WTC11 (cell line): ENCODE results near the gene ITPR1. TPM values are rescaled to one million over a fixed set of nuclear protein-coding genes. Genes with fewer than 3 reads are reported as not detected.

Source experiments
- ATAC-seq: fragments of 200-7000 bp; cut with Tn5 transposase; 2 replicates; pipeline ENCODE4 v1.10.0; 2021; ENCODE audit warnings: mild to moderate bottlenecking, moderate library complexity
- CTCF ChIA-PET: fragments of 300-600 bp; sonication (Branson Sonifier 250); formaldehyde crosslinking; loops from one replicate; lab custom pipeline; 2021; ENCODE audit warnings: antibody characterized with exemption; lab: Charles Lee
- POLR2A ChIA-PET: fragments of 350-600 bp; sonication (Branson Sonifier 250); formaldehyde crosslinking; loops from one replicate; lab custom pipeline; 2021; ENCODE audit warnings: antibody characterized with exemption; lab: Charles Lee
- DNase-seq: peaks from one replicate; pipeline ENCODE4 v3.0.0; 2021; ENCODE audit warnings: low spot score
- H3K27ac Mint-ChIP-seq: 2 replicates; pipeline ENCODE4 v1.8.0; 2021; ENCODE audit warnings: mixed read lengths
- H3K27me3 Mint-ChIP-seq: 2 replicates; pipeline ENCODE4 v1.8.0; 2021; ENCODE audit warnings: low read depth, mild to moderate bottlenecking, moderate library complexity, mixed read lengths
- H3K36me3 Mint-ChIP-seq: 2 replicates; pipeline ENCODE4 v1.8.0; 2021; ENCODE audit warnings: mixed read lengths
- H3K4me1 Mint-ChIP-seq: 2 replicates; pipeline ENCODE4 v1.8.0; 2022; ENCODE audit warnings: mixed read lengths
- H3K4me3 Mint-ChIP-seq: 2 replicates; pipeline ENCODE4 v1.8.0; 2021; ENCODE audit warnings: mild to moderate bottlenecking, moderate library complexity, mixed read lengths
- H3K9me3 Mint-ChIP-seq: 2 replicates; pipeline ENCODE4 v1.8.0; 2021; ENCODE audit warnings: mixed read lengths
- ATF1 ChIP-seq: sonication (generic); formaldehyde crosslinking; IDR thresholded peaks from 2 replicates; pipeline ENCODE4 v1.8.1; 2023; ENCODE audit warnings: mild to moderate bottlenecking, moderate library complexity, missing genetic modification reagents
- ELF4 ChIP-seq: sonication (generic); formaldehyde crosslinking; IDR thresholded peaks from 2 replicates; pipeline ENCODE4 v1.8.1; 2022; ENCODE audit warnings: low read depth, mild to moderate bottlenecking, moderate library complexity, missing genetic modification reagents
- EMX1 ChIP-seq: fragments of 250-450 bp; sonication (Bioruptor Pico); IDR thresholded peaks from 2 replicates; pipeline ENCODE4 v1.8.0; 2021; ENCODE audit warnings: mild to moderate bottlenecking
- FOXJ3 ChIP-seq: sonication (generic); formaldehyde crosslinking; IDR thresholded peaks from 2 replicates; pipeline ENCODE4 v1.9.0; 2021; ENCODE audit warnings: missing genetic modification reagents, mild to moderate bottlenecking, borderline replicate concordance
- IRF2 ChIP-seq: sonication (generic); formaldehyde crosslinking; IDR thresholded peaks from 2 replicates; pipeline ENCODE4 v1.8.0; 2022; ENCODE audit warnings: low read depth, missing genetic modification reagents, borderline replicate concordance
- KAT7 ChIP-seq: sonication (generic); formaldehyde crosslinking; IDR thresholded peaks from 2 replicates; pipeline ENCODE4 v1.8.1; 2023; ENCODE audit warnings: missing genetic modification reagents, mild to moderate bottlenecking, borderline replicate concordance
- MXD4 ChIP-seq: fragments of 250-450 bp; sonication (Bioruptor Pico); IDR thresholded peaks from 2 replicates; pipeline ENCODE4 v1.8.0; 2021; ENCODE audit warnings: mild to moderate bottlenecking, moderate library complexity, borderline replicate concordance
- NFATC4 ChIP-seq: fragments of 250-450 bp; sonication (Bioruptor Pico); IDR thresholded peaks from 2 replicates; pipeline ENCODE4 v1.9.0; 2021; ENCODE audit warnings: mild to moderate bottlenecking
- RELA ChIP-seq: sonication (generic); formaldehyde crosslinking; IDR thresholded peaks from 2 replicates; pipeline ENCODE4 v1.8.1; 2022; ENCODE audit warnings: missing genetic modification reagents, mild to moderate bottlenecking, borderline replicate concordance
- SP1 ChIP-seq: sonication (generic); formaldehyde crosslinking; conservative IDR thresholded peaks from 2 replicates; pipeline ENCODE4 v1.8.1; 2022; ENCODE audit warnings: missing genetic modification reagents
- TCF7 ChIP-seq: sonication (generic); formaldehyde crosslinking; IDR thresholded peaks from 2 replicates; pipeline ENCODE4 v1.8.0; 2022; ENCODE audit warnings: mild to moderate bottlenecking, low read depth, missing genetic modification reagents, moderate library complexity
- ZNF423 ChIP-seq: fragments of 250-450 bp; sonication (Bioruptor Pico); IDR thresholded peaks from 2 replicates; pipeline ENCODE4 v2.1.2; 2022; ENCODE audit warnings: mild to moderate bottlenecking, moderate library complexity
- ZNF671 ChIP-seq: fragments of 250-450 bp; sonication (Bioruptor Pico); IDR thresholded peaks from 2 replicates; pipeline ENCODE4 v1.8.0; 2021; ENCODE audit warnings: mild to moderate bottlenecking
- total RNA-seq: library from RNA; stranded (reverse); gene quantifications from 3 replicates; pipeline ENCODE4 v1.2.3, GENCODE V29; 2021
- TF ChIP-seq, protein P1 (sequence below): sonication (generic); formaldehyde crosslinking; IDR thresholded peaks from 2 replicates; pipeline ENCODE4 v1.8.0; 2023; ENCODE audit warnings: missing genetic modification reagents, mild to moderate bottlenecking, borderline replicate concordance
- TF ChIP-seq, protein P2 (sequence below): sonication (generic); formaldehyde crosslinking; IDR thresholded peaks from 2 replicates; pipeline ENCODE4 v1.8.1; 2022; ENCODE audit warnings: mild to moderate bottlenecking, missing genetic modification reagents, moderate library complexity, borderline replicate concordance
- TF ChIP-seq, protein P3 (sequence below): sonication (generic); formaldehyde crosslinking; IDR thresholded peaks from 2 replicates; pipeline ENCODE4 v1.8.0; 2022; ENCODE audit warnings: mild to moderate bottlenecking, missing genetic modification reagents
- TF ChIP-seq, protein P4 (sequence below): sonication (generic); formaldehyde crosslinking; IDR thresholded peaks from 2 replicates; pipeline ENCODE4 v1.8.1; 2023; ENCODE audit warnings: mild to moderate bottlenecking, missing genetic modification reagents, moderate library complexity
- TF ChIP-seq, protein P5 (sequence below): sonication (generic); formaldehyde crosslinking; conservative IDR thresholded peaks from 2 replicates; pipeline ENCODE4 v1.8.1; 2022; ENCODE audit warnings: mild to moderate bottlenecking, missing genetic modification reagents

Gene ITPR1
- total RNA-seq, 1 experiment from 2014 or later = 11.8 TPM

DNA sequence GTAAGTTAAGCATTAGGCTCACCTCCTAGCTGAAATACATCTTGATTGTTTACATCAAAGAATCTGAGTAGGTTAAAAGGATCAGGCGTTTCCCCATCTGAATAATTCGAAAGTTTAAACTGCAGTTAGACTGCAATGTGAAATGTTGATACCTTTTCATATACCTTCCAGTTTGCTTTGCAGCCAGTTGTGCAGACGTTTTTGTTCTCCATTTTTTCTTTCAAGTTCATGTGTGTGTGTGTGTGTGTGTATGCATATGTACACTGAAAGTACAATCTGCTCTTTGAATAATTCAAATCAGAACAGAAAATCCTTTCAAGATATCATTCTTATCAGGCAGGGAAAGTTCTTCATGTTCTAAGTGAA is 2.9 kb downstream of the ITPR1 start (continued):
- TF ChIP-seq, protein P1, sequence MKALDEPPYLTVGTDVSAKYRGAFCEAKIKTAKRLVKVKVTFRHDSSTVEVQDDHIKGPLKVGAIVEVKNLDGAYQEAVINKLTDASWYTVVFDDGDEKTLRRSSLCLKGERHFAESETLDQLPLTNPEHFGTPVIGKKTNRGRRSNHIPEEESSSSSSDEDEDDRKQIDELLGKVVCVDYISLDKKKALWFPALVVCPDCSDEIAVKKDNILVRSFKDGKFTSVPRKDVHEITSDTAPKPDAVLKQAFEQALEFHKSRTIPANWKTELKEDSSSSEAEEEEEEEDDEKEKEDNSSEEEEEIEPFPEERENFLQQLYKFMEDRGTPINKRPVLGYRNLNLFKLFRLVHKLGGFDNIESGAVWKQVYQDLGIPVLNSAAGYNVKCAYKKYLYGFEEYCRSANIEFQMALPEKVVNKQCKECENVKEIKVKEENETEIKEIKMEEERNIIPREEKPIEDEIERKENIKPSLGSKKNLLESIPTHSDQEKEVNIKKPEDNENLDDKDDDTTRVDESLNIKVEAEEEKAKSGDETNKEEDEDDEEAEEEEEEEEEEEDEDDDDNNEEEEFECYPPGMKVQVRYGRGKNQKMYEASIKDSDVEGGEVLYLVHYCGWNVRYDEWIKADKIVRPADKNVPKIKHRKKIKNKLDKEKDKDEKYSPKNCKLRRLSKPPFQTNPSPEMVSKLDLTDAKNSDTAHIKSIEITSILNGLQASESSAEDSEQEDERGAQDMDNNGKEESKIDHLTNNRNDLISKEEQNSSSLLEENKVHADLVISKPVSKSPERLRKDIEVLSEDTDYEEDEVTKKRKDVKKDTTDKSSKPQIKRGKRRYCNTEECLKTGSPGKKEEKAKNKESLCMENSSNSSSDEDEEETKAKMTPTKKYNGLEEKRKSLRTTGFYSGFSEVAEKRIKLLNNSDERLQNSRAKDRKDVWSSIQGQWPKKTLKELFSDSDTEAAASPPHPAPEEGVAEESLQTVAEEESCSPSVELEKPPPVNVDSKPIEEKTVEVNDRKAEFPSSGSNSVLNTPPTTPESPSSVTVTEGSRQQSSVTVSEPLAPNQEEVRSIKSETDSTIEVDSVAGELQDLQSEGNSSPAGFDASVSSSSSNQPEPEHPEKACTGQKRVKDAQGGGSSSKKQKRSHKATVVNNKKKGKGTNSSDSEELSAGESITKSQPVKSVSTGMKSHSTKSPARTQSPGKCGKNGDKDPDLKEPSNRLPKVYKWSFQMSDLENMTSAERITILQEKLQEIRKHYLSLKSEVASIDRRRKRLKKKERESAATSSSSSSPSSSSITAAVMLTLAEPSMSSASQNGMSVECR (CRISPR knock-in tag) = no peak
- TF ChIP-seq MXD4 (CRISPR knock-in tag) = no peak
- TF ChIP-seq, protein P2, sequence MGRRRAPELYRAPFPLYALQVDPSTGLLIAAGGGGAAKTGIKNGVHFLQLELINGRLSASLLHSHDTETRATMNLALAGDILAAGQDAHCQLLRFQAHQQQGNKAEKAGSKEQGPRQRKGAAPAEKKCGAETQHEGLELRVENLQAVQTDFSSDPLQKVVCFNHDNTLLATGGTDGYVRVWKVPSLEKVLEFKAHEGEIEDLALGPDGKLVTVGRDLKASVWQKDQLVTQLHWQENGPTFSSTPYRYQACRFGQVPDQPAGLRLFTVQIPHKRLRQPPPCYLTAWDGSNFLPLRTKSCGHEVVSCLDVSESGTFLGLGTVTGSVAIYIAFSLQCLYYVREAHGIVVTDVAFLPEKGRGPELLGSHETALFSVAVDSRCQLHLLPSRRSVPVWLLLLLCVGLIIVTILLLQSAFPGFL (CRISPR knock-in tag) = no peak

DNA sequence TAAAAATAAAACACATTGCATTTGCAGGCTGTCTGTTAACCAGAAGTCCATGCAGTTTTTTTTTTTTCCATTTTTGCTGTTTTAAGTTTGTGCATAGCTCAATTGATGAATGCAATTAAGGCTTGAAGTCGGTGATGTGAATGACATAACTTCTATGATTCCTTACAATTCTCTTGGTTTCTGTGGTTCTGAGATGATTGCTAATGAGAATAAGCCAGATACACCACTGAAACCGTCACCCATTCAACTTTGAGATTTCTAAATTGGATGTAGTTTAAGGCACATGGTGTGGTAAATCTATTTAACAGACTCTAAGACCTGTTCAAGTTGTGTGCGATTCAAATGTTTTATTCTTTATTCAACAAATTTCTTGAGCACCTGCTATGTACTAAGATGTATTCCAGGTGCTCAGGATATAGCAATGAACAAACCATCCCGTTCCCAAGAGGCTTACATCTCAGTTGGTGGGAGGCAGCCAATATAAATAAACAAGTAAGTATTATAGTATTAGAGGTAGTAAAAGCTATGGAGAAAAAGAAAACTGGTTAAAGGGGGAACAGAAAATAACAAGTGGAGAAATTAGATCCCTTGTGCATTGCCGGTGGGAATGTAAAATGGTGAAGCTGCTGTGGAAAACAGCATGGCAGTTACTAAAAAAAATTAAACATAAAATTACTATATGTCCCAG is 4.0 kb downstream of the ITPR1 start:
- ATAC-seq (no peak), DNase-seq (no peak)
- Mint-ChIP-seq H3K4me3 (no peak overlapping the region), H3K9me3 (no peaks in the 10 kb centered on the region), H3K4me1 (peaks cover 10% of the 10 kb centered on the region), H3K27me3 (peaks cover 18% of the 10 kb centered on the region), H3K27ac (no peak overlapping the region), H3K36me3 (no peaks in the 10 kb centered on the region)
- CTCF ChIA-PET = interaction anchor here (0.6 kb wide), 1 partner anchor 223 kb away, joined by 5 read pairs; no protein-coding TSS in a partner anchor
- TF ChIP-seq, protein P3, sequence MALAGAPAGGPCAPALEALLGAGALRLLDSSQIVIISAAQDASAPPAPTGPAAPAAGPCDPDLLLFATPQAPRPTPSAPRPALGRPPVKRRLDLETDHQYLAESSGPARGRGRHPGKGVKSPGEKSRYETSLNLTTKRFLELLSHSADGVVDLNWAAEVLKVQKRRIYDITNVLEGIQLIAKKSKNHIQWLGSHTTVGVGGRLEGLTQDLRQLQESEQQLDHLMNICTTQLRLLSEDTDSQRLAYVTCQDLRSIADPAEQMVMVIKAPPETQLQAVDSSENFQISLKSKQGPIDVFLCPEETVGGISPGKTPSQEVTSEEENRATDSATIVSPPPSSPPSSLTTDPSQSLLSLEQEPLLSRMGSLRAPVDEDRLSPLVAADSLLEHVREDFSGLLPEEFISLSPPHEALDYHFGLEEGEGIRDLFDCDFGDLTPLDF = no peak
- TF ChIP-seq KAT7 (CRISPR knock-in tag) (no peak), RELA (CRISPR knock-in tag) (no peak), IRF2 (CRISPR knock-in tag) (no peak), FOXJ3 (CRISPR knock-in tag) (no peak)
- TF ChIP-seq, protein P4, sequence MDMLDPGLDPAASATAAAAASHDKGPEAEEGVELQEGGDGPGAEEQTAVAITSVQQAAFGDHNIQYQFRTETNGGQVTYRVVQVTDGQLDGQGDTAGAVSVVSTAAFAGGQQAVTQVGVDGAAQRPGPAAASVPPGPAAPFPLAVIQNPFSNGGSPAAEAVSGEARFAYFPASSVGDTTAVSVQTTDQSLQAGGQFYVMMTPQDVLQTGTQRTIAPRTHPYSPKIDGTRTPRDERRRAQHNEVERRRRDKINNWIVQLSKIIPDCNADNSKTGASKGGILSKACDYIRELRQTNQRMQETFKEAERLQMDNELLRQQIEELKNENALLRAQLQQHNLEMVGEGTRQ (CRISPR knock-in tag) = no peak
- POLR2A ChIA-PET = no interaction called here

DNA sequence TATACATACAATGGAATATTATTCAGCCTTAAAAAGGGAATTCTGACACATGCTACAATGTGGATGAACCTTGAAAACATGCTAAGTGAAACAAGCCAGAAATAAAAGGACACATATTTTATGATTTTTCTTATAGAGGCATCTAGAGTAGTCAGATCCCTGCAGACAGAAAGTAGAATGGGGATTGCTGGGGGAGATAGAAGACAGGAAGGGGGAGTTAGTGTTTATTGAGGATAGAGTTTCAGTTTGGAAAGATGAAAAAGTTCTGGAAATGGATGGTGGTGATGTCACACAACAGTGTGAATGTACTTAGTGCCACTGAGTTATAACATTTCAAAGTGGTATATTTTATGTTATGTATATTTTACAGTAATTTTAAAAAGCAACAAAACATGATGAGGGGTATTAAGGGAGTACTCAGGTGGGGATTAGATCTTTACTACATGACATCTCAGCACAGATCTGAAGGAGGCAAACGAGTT is 4.7 kb downstream of the ITPR1 start:
- no peak for ATAC-seq
- H3K9me3 Mint-ChIP-seq = no peaks in the 10 kb centered on the region
- TF ChIP-seq NFATC4 (CRISPR knock-in tag) (no peak), TCF7 (no peak), ELF4 (CRISPR knock-in tag) (no peak), ZNF423 (CRISPR knock-in tag) (no peak), EMX1 (CRISPR knock-in tag) (no peak), ZNF671 (no peak), SP1 (CRISPR knock-in tag) (no peak), ATF1 (no peak)
- TF ChIP-seq, protein P5, sequence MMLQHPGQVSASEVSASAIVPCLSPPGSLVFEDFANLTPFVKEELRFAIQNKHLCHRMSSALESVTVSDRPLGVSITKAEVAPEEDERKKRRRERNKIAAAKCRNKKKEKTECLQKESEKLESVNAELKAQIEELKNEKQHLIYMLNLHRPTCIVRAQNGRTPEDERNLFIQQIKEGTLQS (CRISPR knock-in tag) = no peak
- H3K27ac Mint-ChIP-seq = no peak overlapping the region
- DNase-seq = no peak
- no peaks in the 10 kb centered on the region for H3K36me3 Mint-ChIP-seq
- CTCF ChIA-PET = no interaction called here
- peaks cover 10% of the 10 kb centered on the region for H3K4me1 Mint-ChIP-seq
- no peak overlapping the region for H3K4me3 Mint-ChIP-seq
- peaks cover 18% of the 10 kb centered on the region for H3K27me3 Mint-ChIP-seq
- POLR2A ChIA-PET = no interaction called here
